Activated CD4-positive, CD25-positive, alpha-beta regulatory T cell (primary cell): ENCODE data around the gene ARHGAP12.
"Not testable (repeated sequence)": the region's sequence is repeated elsewhere in the genome, so short reads cannot be mapped to it uniquely, and the experiment has no call there.

ENCODE experiments used
- DNase-seq, 4 experiments: peaks; one replicate each; lab custom pipeline; 2025; lab: John Stamatoyannopoulos, UW

ARHGAP12 gene

GRCh38 chr10:31923389-31923788 is 5.2 kb downstream of the ARHGAP12 start:
- DNase-seq = no peak

DNA sequence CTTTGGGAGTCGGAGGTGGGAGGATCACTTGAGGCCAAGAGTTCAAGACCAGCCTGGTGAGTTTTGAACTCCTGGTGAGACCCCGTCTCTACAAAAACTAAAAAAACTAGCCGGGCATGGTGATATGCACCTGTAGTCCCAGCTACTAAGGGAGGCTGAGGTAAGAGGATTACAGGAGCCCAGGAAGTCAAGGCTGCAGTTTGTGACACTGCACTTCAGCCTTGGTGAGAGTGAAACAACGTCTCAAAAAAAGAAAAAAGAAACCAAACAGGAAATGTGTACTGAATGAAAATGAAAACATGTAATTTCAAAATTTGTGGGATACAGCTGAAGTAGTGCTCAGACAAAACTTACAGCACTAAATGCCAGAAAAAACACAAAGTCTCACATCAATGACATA is 7.6 kb downstream of the ARHGAP12 start:
- no peak for DNase-seq

GRCh38 chr10:31920538-31920937 is 8.1 kb downstream of the ARHGAP12 start:
- DNase-seq = no peak

DNA sequence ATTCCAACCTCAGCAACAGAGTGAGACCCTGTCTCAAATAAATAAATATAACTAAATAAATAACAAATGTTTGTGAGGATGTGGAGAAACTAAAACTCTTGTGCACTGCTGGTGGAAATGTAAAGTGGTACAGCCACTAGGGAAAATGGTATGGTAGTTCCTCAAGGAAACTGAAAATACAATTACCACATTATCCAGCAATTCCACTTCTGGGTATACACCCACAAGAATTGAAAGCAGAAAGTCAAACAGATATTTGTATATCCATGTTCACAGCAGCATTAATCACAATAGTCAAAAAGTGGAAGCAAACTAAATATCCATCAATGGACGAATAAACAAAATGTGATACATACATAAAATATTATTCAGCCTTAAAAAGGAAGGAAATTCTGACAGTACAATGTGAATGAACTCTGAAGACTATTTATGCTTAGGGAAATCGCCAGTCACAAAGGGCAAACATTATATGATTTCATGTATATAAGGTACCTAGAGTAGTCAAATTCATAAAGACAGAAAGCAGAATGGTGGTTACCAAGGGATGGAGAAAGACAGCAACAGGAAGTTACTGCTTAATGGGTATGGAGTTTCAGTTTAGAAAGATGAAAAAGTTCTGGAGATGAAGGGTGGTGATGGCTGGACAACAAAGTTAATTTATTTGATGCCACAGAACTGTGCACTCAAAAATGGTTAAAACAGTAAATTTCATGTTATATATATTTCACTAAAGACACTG is 9.8 kb downstream of the ARHGAP12 start:
- DNase-seq = no peak

DNA sequence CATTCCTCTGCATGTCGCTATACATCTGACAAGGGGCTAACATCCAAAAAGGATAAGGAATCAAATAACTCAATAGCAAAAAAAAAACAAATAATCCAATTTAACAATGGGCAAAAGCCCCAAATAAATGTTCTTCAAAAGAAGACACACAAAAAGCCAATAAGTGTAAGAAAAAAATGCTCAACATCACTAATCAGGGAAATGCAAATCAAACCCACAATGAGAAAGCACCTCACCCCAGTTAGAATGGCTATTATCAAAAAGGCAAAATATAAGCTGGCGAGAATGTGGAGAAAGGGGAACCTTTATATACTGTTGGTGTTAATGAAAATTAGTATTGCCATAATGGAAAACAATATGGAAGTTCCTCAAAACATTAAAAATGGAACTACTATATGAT is 14.3 kb downstream of the ARHGAP12 start:
- no peak for DNase-seq

- DNase-seq = no peak
Measured at GRCh38 chr10:31912898-31913850, 15.5 kb downstream of the ARHGAP12 start.

DNA sequence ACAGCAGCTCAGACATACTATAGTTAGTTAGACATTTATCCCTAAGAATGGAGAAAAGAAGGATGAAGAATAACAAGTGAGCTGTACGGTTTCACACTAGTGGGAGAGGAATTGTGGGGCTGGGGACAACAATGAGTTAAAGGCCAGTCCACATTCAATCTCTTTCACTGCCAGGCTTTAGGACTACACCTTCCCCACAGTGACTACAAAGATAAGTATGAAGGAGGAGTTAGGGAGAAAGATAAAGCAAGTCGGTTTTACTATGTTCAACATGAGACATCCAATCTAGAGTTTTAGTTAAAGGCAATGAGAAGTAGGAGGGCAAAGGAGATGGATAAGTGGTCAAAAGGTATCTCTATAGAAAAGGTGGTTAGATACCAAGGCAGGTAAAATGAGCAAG is 16.3 kb downstream of the ARHGAP12 start:
- no peak for DNase-seq

DNA sequence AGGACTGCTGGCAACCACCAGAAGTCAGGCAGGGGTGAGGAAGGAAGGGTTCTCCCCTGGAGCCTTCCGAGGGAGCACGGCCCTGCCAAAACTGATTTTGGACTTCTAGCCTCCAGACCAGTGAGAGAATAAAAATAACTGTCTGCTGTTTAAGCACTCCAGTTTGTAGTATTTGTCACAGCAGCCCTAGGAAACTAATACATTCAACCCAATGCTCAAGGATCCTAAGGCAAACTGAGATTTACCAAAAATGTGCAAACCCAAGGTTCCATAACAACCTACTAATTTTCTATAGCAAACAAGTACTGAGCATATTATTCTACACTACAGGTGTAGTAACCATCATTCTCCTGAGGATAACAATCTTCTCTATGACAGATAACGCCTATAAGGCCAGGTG is 18.6 kb downstream of the ARHGAP12 start:
- DNase-seq = no peak

DNA sequence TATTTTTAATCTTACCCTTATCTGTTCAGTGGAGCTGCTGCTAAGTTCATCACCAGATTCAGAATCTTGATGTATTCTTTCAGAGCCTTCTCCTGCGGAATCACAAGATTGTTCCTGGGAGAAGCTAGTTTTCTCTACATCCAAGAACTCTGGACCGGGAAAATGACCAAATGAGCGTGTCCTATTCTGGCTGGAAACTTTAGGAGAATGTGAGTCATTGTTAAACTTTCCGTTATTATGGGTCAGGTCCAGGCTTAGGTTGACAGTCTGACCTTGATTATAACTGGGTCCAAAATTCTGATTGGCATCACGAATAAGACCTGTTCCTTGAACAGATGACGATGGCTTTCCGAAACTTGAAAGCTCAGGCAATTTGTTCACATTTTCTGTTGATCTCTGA is 20.5 kb downstream of the ARHGAP12 start:
- no peak for DNase-seq

GRCh38 chr10:31906039-31906438 is 22.6 kb downstream of the ARHGAP12 start:
- no peak for DNase-seq

GRCh38 chr10:31905586-31905985 is 23.0 kb downstream of the ARHGAP12 start:
- no peak for DNase-seq

- DNase-seq = no peak
Measured at GRCh38 chr10:31902625-31903024, 26.0 kb downstream of the ARHGAP12 start.

GRCh38 chr10:31897506-31897905 is 31.1 kb downstream of the ARHGAP12 start:
- no peak for DNase-seq

DNA sequence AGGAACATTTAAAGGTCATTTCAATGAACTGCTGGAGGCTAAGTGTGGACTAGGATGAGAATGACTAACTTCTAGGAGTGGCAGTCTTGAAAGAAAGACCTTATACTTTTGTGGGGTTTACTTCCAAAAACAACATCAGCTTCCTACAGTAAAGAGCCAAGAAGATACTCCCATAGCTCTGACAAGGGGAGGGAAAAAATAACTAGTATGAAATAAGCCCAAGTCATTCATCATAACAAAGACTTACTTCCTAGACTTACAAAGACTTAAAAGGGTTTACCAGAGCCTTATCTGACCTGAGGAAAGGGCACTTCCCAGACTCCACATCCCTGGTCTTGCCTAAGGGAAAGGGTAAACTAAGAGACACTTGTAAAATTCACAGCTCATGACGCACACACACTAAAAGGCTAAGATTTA is 31.7 kb downstream of the ARHGAP12 start:
- DNase-seq = no peak

DNA sequence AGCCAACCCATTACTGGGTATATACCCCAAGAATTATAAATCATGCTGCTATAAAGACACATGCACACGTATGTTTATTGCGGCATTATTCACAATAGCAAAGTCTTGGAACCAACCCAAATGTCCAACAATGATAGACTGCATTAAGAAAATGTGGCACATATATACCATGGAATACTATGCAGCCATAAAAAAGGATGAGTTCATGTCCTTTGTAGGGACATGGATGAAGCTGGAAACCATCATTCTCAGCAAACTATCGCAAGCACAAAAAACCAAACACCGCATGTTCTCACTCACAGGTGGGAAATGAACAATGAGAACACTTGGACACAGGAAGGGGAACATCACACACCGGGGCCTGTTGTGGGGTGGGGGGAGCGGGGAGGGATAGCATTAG is 32.9 kb downstream of the ARHGAP12 start:
- not testable (repeated sequence) for DNase-seq

GRCh38 chr10:31888442-31888841 is 40.2 kb downstream of the ARHGAP12 start:
- no peak for DNase-seq

DNA sequence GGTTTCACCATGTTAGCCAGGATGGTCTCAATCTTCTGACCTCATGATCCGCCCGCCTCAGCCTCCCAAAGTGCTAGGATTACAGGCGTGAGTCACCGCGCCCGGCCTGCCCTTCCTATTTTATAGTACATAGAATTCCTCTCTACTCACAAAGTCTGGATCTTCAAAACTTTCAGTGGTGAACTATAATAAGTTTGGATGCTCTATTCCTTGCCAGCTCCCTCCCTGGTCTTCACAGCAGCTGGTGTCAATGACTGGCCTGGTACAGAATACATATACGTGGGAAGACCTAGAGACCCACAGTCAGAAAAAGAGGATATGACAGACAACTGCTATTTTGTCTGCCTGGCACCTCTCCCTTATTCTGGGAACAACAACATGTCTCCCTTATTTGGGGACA is 40.8 kb downstream of the ARHGAP12 start:
- DNase-seq = no peak

- no peak for DNase-seq
Measured at GRCh38 chr10:31886885-31887284, 41.7 kb downstream of the ARHGAP12 start.

GRCh38 chr10:31885971-31886370 is 42.7 kb downstream of the ARHGAP12 start:
- DNase-seq = no peak

DNA sequence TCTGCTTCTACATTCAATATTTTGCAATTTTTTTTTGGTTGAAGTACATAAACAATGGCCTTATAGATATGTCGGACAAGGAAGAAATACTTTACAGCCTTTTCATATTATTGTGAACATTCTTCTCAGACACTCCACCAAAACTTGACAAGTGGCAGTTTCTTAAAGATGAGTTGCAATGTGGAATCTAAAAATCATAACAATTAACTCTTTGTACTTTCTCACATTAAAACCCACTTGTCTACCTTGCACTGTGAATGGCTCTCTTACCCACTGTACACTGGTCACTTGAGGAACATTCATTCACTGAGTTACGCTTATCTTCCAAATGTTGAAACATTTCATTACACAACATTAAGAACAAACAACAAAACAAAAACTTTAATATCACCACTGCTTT is 44.2 kb downstream of the ARHGAP12 start:
- no peak for DNase-seq

GRCh38 chr10:31883397-31883796 is 45.2 kb downstream of the ARHGAP12 start:
- no peak for DNase-seq

DNA sequence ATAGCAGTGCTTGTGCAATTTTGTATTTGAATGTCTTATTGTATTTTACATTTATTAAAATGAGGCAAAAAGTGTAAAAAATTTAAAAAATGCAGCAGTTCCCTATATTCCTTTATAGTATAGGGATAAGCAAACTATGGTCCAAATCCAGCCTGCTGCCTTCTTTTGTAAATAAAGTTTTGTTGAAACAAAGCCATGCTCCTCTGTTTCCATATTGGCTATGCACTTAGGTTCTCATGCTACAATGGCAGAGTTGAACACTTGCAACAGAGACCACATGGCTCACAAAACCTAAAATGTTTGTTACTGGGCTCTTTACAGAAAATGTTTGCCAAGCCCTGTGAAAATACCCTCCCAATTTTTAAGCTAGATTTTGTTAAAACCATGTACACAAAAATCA is 50.1 kb downstream of the ARHGAP12 start:
- no peak for DNase-seq

- DNase-seq = no peak
Measured at GRCh38 chr10:31876652-31877352, 51.8 kb downstream of the ARHGAP12 start.
